HG03439 (cell line): ENCODE data around the gene FOXP4.

Experiments
- ATAC-seq: cut with Tn5 transposase; IDR thresholded peaks from one replicate; pipeline ENCODE4 v1.9.1; 2021; ENCODE audit warnings: mild to moderate bottlenecking, moderate library complexity; ENCODE audit not compliant: unreplicated experiment

The FOXP4 gene

DNA sequence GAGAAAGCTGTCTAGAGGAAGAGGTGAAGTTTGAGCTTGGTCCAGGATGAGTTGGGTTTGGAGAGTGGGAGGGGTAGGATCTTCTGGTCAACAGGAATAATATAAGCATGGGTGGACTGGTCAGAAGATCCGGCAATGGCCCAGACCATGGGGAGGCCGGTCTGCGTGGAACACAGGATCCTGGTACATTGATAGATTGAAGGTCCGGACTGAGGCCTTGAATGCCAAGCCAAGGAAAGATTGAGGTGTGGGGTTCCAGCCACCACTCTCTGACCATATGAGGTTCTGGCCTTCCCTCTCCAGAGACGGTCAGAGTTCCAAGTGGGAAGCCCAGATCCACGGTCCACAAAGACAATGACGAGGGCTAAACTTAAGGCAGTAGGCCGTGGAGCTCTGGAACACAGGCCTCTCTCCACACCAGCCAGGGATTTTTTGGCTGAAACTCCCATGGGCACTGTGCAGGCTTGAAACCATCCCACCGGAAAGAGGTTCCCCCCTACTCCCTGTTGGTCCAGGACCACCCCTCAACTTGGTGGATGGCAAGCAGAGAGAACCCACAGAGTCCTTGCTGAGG, 95.3 kb downstream of the FOXP4 start:
- ATAC-seq = no peak

DNA sequence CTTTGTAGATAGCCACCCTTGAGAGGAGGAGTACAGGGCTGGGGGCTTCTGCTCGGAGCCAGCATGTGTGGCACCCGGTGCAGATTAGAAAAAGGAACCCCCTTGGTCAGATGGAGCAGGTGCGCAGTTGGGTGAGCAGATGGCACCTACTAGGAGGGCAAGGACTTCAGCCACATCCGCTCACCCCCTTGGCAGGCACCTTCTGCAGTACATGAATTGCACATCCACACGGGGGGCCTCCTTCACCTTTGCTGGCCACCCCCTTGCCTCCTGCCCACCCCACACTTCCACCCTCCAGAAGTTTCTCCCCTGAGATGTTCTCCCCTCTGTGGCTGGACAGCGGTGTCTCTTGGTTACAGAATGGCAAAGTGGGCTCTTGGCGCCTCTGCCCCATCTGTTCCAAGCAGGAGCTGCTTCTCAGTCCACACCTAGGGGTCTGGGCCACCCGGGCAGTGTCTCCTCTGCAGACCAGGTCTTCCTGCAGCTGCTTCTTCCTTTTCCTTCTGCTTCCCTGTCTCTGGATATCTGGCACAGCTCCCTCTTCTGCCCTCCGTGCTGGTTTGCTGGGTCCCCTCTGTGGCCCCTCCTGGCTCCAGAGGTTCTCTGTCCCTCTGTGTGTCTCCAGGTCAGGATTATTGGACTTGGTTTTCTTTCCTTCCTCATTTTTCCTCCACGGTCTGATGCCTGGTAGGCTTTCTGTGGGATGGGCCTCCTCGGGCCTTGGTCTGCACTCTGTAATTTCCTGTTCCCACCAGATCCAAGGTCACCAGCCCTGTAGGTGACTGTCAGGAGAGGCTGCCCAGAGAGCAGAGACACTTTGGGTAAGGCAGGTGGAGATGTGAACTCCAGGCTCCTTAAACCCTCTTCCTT, 96.1 kb downstream of the FOXP4 start:
- ATAC-seq = no peak

DNA sequence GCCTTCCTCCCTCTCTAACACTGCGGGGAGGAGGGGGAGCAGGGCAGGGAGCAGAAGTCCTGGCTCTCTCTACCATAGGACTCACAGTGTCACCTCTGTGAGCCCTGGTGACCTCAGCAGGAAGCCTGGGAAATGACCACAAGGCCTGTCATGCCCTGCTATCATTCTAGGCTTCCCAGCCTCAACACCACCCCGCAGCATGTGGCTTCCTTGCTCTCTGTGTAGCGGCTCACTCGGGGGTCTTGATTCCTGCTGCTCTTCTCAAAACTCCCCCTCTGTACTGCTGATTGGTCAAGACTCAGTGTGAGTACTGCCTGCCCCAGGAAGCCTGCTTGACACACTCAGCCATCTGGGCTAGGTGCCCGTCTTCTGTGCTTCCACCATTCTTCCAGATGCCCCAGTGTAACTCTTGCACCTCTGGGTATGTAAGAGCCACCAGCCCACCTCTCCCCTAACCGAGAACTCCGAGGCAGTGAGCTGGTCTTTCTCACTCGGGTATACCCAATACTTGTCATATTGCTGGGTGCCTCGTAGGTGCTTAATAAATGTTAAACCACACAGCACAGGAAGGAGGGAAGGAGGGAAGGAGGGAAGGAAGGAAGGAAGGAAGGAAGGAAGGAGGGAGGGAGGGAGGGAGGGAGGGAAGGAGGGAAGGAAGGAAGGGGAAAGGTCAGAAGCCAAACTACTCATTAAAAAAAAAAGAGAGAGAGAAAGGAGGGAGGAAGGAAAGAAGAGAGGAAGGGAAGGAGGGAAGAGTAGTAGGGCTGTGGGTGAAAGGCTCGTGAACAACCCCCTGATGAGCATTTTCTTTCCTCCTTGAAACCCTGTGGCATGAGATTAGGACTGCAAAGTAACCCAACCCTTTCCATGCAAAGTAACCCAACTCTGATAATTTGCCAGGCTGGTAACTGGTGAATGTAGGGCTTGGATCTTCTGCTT, 97.0 kb downstream of the FOXP4 start:
- no peak for ATAC-seq

DNA sequence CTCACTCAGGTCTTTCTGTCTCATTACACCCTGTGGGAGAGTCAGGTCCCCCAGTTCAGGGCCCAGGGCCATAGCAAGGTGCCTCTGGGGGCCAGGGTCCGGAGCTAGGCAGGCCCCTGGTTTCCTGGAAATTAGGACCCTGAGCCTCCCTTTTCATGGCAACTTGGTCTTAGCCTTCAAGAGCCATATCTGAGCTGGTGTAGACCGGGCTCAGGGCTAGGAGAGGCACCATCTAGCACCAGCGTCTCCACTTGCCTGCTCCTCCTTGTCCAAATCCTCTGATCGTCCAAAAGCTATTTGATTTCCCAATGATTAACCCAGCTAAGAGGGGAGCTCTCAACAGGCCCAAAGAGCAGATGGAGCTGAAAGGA, 97.7 kb downstream of the FOXP4 start:
- no peak for ATAC-seq

DNA sequence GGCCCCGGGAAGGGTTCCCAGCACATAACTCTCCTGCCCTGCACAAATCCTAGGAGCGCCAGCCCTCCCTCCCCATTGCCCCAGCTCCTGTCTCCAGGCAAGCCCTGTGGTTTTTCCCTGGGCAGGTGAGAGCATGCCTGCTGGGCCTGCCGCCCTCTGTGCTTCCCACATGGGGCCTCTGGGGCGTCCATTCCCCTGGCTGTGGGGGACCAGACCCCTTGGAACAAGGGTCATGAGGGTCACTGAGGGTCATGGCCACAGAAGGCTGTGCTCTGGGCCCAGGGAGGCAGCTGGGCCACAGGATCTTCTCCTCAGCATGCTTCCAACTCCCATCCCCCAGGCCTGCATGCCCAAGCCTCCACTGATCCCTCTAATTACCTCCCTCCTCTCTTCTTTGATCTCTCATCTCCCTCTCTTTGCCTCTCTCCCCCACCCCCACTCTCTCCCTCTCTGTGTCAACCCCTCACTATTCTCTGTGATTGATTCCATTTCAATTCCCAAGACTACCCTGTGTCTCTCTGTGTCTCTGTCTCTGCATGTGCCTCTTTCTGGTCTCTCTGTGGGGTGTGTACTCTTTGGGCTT, 98.2 kb downstream of the FOXP4 start:
- ATAC-seq = no peak

DNA sequence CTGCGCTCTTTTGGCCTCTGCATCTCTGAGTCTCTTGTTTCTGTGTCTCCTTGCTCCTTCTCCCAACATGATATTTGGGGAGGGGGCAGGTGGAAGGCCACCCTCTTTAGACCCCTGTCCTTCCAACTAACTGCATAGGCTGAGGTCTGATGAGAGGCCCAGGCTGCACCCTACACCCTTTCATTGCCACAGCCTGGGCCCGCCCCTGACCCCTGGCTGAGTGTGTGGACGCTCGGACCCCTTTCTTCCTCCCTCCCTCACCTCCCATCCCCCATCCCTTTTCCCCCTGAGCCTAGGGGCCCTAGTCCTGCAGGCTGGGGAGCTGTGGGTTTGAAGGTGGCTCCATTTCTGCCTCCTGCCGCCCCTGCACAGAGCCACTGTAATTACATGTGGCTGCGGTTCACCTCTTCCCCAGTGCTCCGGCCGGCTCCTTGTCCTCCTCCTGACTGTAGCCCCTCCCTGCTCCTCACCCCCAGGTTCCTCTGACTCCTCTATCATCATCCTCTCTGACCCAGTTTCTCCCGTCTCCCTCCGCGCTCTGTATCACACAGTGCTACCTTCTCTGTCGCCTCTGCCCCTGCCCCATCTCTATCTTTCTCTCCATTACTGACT, 98.9 kb downstream of the FOXP4 start:
- ATAC-seq = no peak

DNA sequence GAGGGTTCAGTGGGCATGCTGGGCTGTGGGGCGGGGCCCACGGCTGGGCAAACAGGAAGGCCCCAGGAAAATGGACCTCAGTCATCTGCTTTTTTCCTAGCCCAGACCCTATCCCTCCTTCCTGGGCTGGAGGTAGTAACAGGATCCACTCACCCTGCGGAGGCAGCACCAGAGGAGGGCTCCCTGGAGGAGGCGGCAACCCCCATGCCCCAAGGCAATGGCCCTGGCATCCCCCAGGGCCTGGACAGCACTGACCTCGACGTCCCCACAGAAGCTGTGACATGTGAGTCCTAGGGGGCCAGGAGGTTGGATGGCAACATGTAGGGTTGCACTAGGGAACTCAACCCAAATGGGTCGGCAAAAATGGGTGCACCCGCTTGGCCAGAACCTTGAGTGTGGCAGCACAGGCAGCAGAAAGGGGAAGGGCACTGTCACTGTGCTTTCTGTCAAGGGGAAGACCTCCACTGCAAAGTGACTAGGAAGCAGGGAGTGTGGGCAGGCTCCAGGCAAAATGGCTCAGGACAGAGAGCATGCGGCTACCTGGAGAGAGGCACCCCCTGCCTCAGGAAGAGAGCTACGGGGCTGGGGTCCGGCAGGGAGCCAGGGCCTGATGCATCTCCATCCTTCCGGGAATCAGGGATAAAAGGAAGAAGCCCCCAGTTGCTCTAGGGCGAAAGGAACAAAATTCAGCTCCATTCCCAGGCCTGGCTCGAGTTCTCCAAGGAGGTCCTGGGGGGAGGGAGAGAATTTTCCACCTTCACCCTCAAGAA, 100.0 kb downstream of the FOXP4 start:
- ATAC-seq = no peak

DNA sequence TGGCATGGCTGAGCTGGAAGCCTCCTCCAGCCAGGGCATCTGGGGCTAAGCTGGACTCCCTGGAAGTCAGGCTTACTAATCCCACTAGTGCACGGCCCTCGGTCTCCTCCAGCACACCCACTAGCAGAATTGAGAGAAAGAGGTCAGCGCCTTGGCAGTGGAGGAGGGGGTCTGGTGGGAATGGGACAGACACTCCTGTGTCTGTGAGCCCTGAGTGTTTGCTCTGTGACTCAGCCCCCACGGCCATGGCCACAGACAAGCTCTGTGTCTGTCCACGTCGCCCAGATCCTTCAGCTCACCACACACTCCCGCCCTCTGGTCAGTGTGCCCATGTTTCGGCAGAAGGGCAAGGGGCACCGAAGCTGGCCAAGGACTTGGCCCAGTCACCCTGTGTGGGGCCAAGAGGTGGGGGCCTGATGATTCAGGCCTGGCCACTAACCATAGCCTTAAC, 100.9 kb downstream of the FOXP4 start:
- ATAC-seq = no peak

DNA sequence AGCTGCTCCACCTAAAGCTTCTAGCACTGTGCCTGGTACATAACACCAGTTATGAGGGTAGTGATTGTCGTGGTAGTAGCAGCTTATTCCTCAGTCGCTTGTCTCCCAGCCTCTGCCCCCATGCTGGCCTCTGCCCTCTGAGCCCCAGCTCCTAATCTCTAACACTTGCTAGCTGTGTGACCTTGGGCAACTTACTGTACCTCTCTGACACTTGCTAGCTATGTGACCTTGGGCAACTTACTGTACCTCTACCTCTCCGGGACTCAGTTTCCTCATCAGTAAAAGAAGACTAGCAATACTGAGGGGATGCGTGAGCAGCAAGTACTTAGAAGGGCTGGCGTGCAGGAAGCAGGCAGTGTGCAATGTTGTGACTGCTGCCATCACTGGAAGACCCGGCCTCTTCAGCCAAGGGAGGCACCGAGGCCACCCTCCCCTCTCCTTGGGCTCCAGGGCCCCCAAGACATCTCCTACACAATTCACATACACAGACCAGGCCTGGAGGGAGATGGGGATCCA, 101.9 kb downstream of the FOXP4 start:
- ATAC-seq = no peak

DNA sequence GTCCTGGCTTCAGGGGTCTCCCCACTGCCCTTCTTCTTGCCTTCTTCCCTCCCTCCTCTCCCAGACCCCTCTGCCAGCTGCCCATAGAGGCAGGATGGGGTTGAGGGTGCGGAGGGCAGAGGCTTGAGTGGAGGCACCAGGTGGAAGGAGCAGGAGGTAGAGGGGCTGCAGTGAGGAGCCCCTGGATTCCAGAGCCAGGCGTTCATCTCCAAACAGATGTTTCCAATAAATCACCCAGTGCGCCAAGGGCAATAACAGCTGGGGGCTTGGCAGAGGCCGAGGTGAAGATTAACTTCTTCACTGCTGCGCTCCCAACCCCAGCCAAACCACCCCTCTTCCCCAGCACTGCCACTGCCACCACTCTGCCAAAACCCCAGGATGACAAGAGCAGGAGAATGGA, 102.7 kb downstream of the FOXP4 start:
- no peak for ATAC-seq

DNA sequence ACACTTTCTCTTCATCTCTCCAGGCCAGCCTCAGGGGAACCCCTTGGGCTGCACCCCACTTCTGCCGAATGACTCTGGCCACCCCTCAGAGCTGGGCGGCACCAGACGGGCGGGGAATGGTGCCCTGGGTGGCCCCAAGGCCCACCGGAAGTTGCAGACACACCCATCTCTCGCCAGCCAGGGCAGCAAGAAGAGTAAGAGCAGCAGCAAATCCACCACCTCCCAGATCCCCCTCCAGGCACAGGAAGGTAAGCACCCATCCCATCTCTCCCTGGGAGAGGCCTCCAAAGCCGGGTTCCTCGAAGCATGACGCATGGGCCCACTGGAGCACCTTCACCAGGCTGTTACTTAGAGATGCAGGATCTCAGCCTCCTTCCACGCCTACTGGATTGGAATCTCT, 103.4 kb downstream of the FOXP4 start:
- ATAC-seq = no peak

DNA sequence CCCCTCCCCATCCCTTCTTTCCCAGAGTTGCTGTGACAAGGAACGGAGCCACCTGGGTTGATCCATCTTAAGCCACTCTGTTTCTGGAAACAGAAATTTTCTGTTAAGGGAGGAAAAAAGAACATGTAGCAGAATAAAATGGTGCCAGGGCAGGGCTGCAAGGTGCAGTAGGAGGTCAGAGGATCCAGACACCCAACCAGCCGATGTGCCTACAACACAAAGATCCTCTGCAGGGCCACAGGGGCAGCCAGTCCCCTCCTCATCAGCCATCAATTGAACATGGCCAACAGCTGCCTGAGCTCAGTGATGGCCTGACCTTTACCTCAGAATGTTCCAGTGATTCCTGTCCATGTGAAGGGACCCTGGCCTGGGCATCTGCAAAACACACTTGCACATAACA, 103.9 kb downstream of the FOXP4 start:
- no peak for ATAC-seq

DNA sequence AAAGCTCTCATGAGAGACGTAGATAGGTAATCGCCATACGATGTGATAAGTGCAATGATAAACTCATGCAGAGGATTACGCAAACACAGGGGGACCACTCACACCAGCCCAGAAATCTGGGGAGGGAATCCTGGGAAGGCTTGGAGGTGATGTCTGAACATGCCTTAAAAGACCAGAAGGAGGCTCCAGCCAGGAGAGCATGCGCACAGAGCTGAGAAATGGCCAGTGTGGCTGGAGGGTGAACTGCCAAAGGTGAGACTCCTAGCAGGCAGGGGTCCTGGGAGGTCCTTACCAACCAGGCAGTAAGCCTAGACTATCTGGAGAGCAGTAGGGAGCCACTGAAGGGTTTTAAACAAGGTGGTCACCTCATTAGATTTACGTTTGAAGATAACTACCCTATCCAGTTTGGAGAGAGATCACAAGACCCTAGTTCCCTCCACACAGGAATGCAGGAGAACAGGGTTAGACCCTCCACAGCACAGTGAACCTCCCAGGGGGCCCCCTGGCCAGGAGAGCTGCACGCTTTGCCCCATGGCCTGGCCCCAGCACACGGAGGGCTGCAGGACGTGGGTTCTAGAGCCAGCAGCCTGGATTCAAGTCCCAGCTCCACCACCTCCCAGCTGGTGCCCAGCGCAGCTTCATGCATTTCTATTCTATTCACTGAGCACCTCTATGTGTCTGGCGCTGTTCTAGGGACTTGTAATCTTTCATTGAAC, 105.2 kb downstream of the FOXP4 start:
- ATAC-seq = no peak
